CD4-positive, CD25-positive, alpha-beta regulatory T cell (primary cell): ENCODE results near the gene ADH6. TPM values are rescaled to one million over a fixed set of nuclear protein-coding genes. Genes with fewer than 3 reads are reported as not detected.

Experiments used
- ATAC-seq, 2 donors: fragments of 150-1000 bp; cut with Tn5 transposase; one replicate each; pipeline ENCODE4 v1.10.0; 2021; ENCODE audit warnings: low read depth in 2 of 2, moderate number of reproducible peaks in 2 of 2, moderate library complexity in 1 of 2
- DNase-seq, 3 donors: peaks; one replicate each; pipeline versions ENCODE4 v3.0.0 to v3.0.0-alpha.2; 2012 to 2022; ENCODE audit warnings: mixed read lengths in 1 of 3
- H3K27ac ChIP-seq: one replicate; pipeline ENCODE4 v1.7.0; 2013; ENCODE audit warnings: mild to moderate bottlenecking, low read length; ENCODE audit not compliant: insufficient read depth, poor library complexity, severe bottlenecking
- H3K27me3 ChIP-seq: one replicate; pipeline ENCODE4 v1.7.0; 2013; ENCODE audit warnings: low read length; ENCODE audit not compliant: control insufficient read depth, insufficient read depth
- H3K36me3 ChIP-seq: one replicate; pipeline ENCODE4 v1.7.0; 2013; ENCODE audit warnings: mild to moderate bottlenecking, low read length, moderate library complexity; ENCODE audit not compliant: control insufficient read depth, insufficient read depth
- H3K4me1 ChIP-seq: 2 replicates; pipeline ENCODE4 v1.7.0; 2013; ENCODE audit warnings: mild to moderate bottlenecking, low read length; ENCODE audit not compliant: insufficient read depth, control insufficient read depth, poor library complexity, severe bottlenecking
- H3K4me3 ChIP-seq: one replicate; pipeline ENCODE4 v1.7.0; 2013; ENCODE audit warnings: low read depth, mild to moderate bottlenecking, low read length, moderate library complexity
- H3K9me3 ChIP-seq, 2 experiments: 1 replicate in 1 of 2; 2 replicates in 1 of 2; pipeline ENCODE4 v1.7.0; 2013; ENCODE audit warnings: low read length in 2 of 2, mild to moderate bottlenecking in 1 of 2, moderate library complexity in 1 of 2; ENCODE audit not compliant: control insufficient read depth in 2 of 2
- H3K27ac Mint-ChIP-seq, 3 donors: one replicate each; pipeline ENCODE4 v1.8.0; 2020 to 2022; ENCODE audit warnings: mild to moderate bottlenecking in 3 of 3, mixed read lengths in 3 of 3, moderate library complexity in 2 of 3
- H3K27me3 Mint-ChIP-seq: one replicate; pipeline ENCODE4 v1.8.0; 2022; ENCODE audit warnings: mild to moderate bottlenecking, mixed read lengths
- H3K36me3 Mint-ChIP-seq: one replicate; pipeline ENCODE4 v1.8.0; 2020; ENCODE audit warnings: mixed read lengths
- H3K4me1 Mint-ChIP-seq, 4 donors: one replicate each; pipeline ENCODE4 v1.8.0; 2020 to 2022; ENCODE audit warnings: mixed read lengths in 4 of 4, mild to moderate bottlenecking in 1 of 4
- H3K4me3 Mint-ChIP-seq, 4 donors: one replicate each; pipeline ENCODE4 v1.8.0; 2020 to 2022; ENCODE audit warnings: mild to moderate bottlenecking in 4 of 4, mixed read lengths in 4 of 4, moderate library complexity in 3 of 4
- H3K9me3 Mint-ChIP-seq, 7 donors: one replicate each; pipeline ENCODE4 v1.8.0; 2020 to 2022; ENCODE audit warnings: mixed read lengths in 7 of 7, mild to moderate bottlenecking in 3 of 7, moderate library complexity in 2 of 7
- polyA plus RNA-seq, 4 donors: library from polyadenylated mRNA; unstranded; fragments of 300-500 nt; fragmentation: Illumina TruSeq; gene quantifications; one replicate each; pipeline ENCODE4 v1.2.3, GENCODE V29; 2021
- total RNA-seq: library from RNA; stranded (reverse); gene quantifications from one replicate; pipeline ENCODE4 v1.2.3, GENCODE V29; 2022

Gene ADH6
- total and polyA plus RNA-seq, 5 donors from 2014 or later = not detected

DNA sequence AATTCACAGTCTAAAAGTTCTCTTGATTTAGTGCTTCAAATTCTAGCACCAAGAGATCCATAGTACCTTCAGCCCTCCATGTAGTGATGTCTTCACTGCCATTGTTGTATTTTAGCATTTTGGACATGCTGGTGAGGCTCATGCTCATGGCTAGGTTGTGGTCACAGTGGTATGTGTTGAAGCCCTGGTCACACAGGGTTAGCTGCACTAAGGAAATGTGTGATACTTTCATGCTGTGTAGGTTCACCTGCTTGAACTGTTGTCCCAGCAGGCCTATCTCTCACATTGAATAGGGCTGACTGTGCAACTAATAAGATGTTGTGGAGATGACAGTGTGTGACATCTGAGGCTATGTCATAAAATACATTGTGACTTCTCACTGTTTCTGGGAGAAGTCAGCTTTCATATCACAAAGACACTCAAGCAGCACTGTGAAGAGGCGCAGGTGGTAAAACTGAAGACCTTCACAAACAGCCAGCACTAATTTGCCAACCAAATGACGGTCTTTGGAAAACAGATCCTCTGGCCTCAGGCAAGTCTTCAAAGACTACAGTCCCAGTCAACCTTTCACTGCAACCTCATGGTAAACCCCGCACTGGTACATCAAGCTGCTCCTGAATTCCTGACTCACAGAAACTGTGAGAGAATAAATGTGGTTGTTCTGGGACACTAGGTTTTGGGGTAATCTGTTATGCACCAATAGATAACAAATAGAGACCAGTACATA lies 57.5 kb downstream of the ADH6 start:
- ATAC-seq (no peak), DNase-seq (no peak)
- Histone ChIP-seq H3K4me3 (no peak overlapping the region), H3K36me3 (no peaks in the 10 kb centered on the region), H3K9me3 (no peaks in the 10 kb centered on the region), H3K27ac (no peak overlapping the region), H3K4me1 (no peaks in the 10 kb centered on the region), H3K27me3 (no peaks in the 10 kb centered on the region)
- Mint-ChIP-seq H3K4me3 (no peak overlapping the region), H3K27ac (no peak overlapping the region), H3K9me3 (peaks cover 0 to 1% (median 0%) of the 10 kb centered on the region in 7 donors), H3K4me1 (no peaks in the 10 kb centered on the region), H3K27me3 (no peaks in the 10 kb centered on the region), H3K36me3 (no peaks in the 10 kb centered on the region)

GRCh38 chr4:99159699-99160098 lies 59.3 kb downstream of the ADH6 start:
- ATAC-seq = no peak
- Histone ChIP-seq H3K36me3 (no peaks in the 10 kb centered on the region), H3K4me3 (no peak overlapping the region), H3K27ac (no peak overlapping the region), H3K4me1 (no peaks in the 10 kb centered on the region), H3K27me3 (no peaks in the 10 kb centered on the region), H3K9me3 (no peaks in the 10 kb centered on the region)
- Mint-ChIP-seq H3K27ac (no peak overlapping the region), H3K9me3 (no peaks in the 10 kb centered on the region), H3K4me3 (no peak overlapping the region), H3K27me3 (no peaks in the 10 kb centered on the region), H3K4me1 (no peaks in the 10 kb centered on the region), H3K36me3 (no peaks in the 10 kb centered on the region)
- DNase-seq = no peak

DNA sequence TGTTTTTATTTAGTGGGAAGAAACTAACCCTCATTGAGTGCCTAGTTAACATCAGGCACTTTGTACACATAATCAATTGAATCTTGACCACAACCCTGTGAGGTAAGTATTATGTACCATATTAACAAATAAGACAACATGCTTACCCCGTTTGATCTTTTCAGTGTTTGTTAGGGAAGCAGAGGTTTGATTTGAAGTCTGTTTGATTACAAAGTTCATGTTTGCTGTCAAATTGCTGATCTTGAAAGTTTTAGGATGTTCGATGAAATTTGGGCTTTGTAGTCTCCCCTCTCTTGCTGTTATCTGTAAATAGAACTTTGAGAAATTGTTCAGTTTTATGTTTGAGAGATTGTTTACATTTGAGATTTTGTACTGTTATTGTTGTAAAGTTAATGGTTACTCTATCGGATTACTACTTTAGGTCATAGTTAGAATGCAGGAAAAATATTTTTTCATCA lies 61.5 kb downstream of the ADH6 start:
- Histone ChIP-seq H3K36me3 (no peaks in the 10 kb centered on the region), H3K27me3 (no peaks in the 10 kb centered on the region), H3K4me1 (no peaks in the 10 kb centered on the region), H3K9me3 (no peaks in the 10 kb centered on the region), H3K4me3 (no peak overlapping the region), H3K27ac (no peak overlapping the region)
- H3K27ac Mint-ChIP-seq = no peak overlapping the region
- no peaks in the 10 kb centered on the region for H3K4me1 Mint-ChIP-seq
- H3K36me3 Mint-ChIP-seq = no peaks in the 10 kb centered on the region
- DNase-seq (no peak), ATAC-seq (no peak)
- H3K27me3 Mint-ChIP-seq = no peaks in the 10 kb centered on the region
- H3K9me3 Mint-ChIP-seq = no peaks in the 10 kb centered on the region
- H3K4me3 Mint-ChIP-seq = peak overlapping the region in 1 of 4 donors; percentile 39

DNA sequence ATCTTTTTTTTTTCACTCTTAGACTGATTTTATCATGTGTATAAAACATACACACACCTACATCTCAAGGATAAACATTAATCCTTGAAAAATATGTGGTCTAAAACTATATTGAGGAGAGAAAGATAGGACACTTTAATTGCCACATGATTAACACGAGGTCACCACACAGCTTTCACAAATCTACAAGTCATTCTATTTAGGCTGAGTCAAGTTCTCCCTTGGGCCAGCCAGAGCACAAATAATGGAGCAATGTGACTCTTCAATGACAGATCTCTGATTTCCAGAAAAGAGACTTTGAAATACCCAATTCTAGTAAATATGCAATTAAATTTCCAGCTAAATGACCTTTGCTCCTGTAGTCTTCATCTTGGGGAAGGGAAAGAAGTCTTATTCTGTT lies 62.1 kb downstream of the ADH6 start:
- H3K4me3 ChIP-seq = no peak overlapping the region
- H3K27me3 ChIP-seq = no peaks in the 10 kb centered on the region
- Mint-ChIP-seq H3K36me3 (no peaks in the 10 kb centered on the region), H3K9me3 (no peaks in the 10 kb centered on the region), H3K4me3 (no peak overlapping the region), H3K4me1 (no peaks in the 10 kb centered on the region), H3K27me3 (no peaks in the 10 kb centered on the region), H3K27ac (no peak overlapping the region)
- H3K27ac ChIP-seq = no peak overlapping the region
- no peaks in the 10 kb centered on the region for H3K4me1 ChIP-seq
- no peaks in the 10 kb centered on the region for H3K36me3 ChIP-seq
- ATAC-seq (no peak), DNase-seq (no peak)
- H3K9me3 ChIP-seq = no peaks in the 10 kb centered on the region

- H3K36me3 Mint-ChIP-seq = no peaks in the 10 kb centered on the region
- no peak overlapping the region for H3K27ac Mint-ChIP-seq
- no peaks in the 10 kb centered on the region for H3K9me3 Mint-ChIP-seq
- ATAC-seq = no peak
- Histone ChIP-seq H3K27ac (no peak overlapping the region), H3K4me3 (no peak overlapping the region), H3K9me3 (no peaks in the 10 kb centered on the region), H3K36me3 (no peaks in the 10 kb centered on the region), H3K27me3 (no peaks in the 10 kb centered on the region), H3K4me1 (no peaks in the 10 kb centered on the region)
- peaks cover 0 to under 1% (median 0%) of the 10 kb centered on the region in 4 donors for H3K4me1 Mint-ChIP-seq
- no peaks in the 10 kb centered on the region for H3K27me3 Mint-ChIP-seq
- H3K4me3 Mint-ChIP-seq = no peak overlapping the region
- no peak for DNase-seq
These were observed 64.2 kb downstream of the ADH6 start for GRCh38 chr4:99154658-99155342.

Other genes with a start within 250 kb of the ADH6 start
- 37.5 TPM for gene METAP1, start 223.5 kb downstream of the ADH6 start, total RNA-seq
- 10 to 100 TPM; 30.8 to 43.8 (median 33.0) TPM for gene METAP1, start 223.5 kb downstream of the ADH6 start, polyA plus RNA-seq
- gene ADH5, start 130.5 kb downstream of the ADH6 start, total RNA-seq = 56.7 TPM
- gene ADH5, start 130.5 kb downstream of the ADH6 start, polyA plus RNA-seq = 100 to 1,000 TPM; 159 to 196 (median 173) TPM
- not detected for gene ADH4, start 74.9 kb downstream of the ADH6 start, total RNA-seq
- gene ADH4, start 74.9 kb downstream of the ADH6 start, polyA plus RNA-seq = not detected
- not detected for gene ADH1A, start 71.7 kb upstream of the ADH6 start, total RNA-seq
- not detected for gene ADH1A, start 71.7 kb upstream of the ADH6 start, polyA plus RNA-seq
- not detected for gene ADH1B, start 102.2 kb upstream of the ADH6 start, total RNA-seq
- not detected for gene ADH1B, start 102.2 kb upstream of the ADH6 start, polyA plus RNA-seq
- gene ADH1C, start 133.5 kb upstream of the ADH6 start, total RNA-seq = not detected
- gene ADH1C, start 133.5 kb upstream of the ADH6 start, polyA plus RNA-seq = not detected
- gene ADH7, start 216.1 kb upstream of the ADH6 start, total RNA-seq = not detected
- gene ADH7, start 216.1 kb upstream of the ADH6 start, polyA plus RNA-seq = not detected